Body of pancreas (tissue), 4 donors: ENCODE measurements around the gene MAN2A2.

Experiments used
- CTCF ChIP-seq, 7 experiments: fragments of 450-650 bp in 4 of 7; fragments of 200-600 bp in 3 of 7; sonication (generic) in 3 of 7; IDR thresholded peaks; one replicate each; pipeline ENCODE4 v1.5.1; 2016 to 2019; ENCODE audit warnings: antibody characterized with exemption in 7 of 7
- POLR2A ChIP-seq, 3 donors: fragments of 450-650 bp; IDR thresholded peaks; one replicate each; pipeline ENCODE4 v1.6.1; 2016; ENCODE audit warnings: antibody characterized with exemption in 3 of 3, mild to moderate bottlenecking in 2 of 3

- TF ChIP-seq CTCF (IDR thresholded peaks at IDR 0.05) (no peak), POLR2A (IDR thresholded peaks at IDR 0.05) (no peak)
Observed at GRCh38 chr15:90877996-90878395, 25.1 kb upstream of the MAN2A2 start.
